Neural progenitor cell (in vitro differentiated cells): Measurements from ENCODE around the gene GPR156. TPM values are rescaled to one million over a fixed set of nuclear protein-coding genes. Genes with fewer than 3 reads are reported as not detected.

Experiments
- DNase-seq: peaks from one replicate; pipeline ENCODE4 v3.0.0-alpha.2; 2016; ENCODE audit warnings: low spot score
- H2AFZ ChIP-seq: fragments of 200-600 bp; sonication (generic); replicated peaks from 2 replicates; pipeline ENCODE4 v1.6.1; 2016; ENCODE audit warnings: antibody characterized with exemption
- H3F3A ChIP-seq: fragments of 200-600 bp; sonication (generic); 2 replicates; pipeline ENCODE4 v1.6.1; 2016; ENCODE audit warnings: antibody characterized with exemption, low read depth
- H3K27ac ChIP-seq: fragments of 200-600 bp; sonication (generic); 2 replicates; pipeline ENCODE4 v1.5.1; 2016; ENCODE audit warnings: mild to moderate bottlenecking
- H3K27me3 ChIP-seq: fragments of 200-600 bp; sonication (generic); 2 replicates; pipeline ENCODE4 v1.6.1; 2016; ENCODE audit warnings: mild to moderate bottlenecking, moderate library complexity
- H3K36me3 ChIP-seq: fragments of 200-600 bp; sonication (generic); 2 replicates; pipeline ENCODE4 v1.5.1; 2016
- H3K4me1 ChIP-seq: fragments of 200-600 bp; sonication (generic); 2 replicates; pipeline ENCODE4 v1.6.1; 2016; ENCODE audit warnings: mixed run types
- H3K4me2 ChIP-seq: fragments of 200-600 bp; sonication (generic); 2 replicates; pipeline ENCODE4 v1.6.1; 2016
- H3K4me3 ChIP-seq: fragments of 200-600 bp; sonication (generic); 2 replicates; pipeline ENCODE4 v1.5.1; 2016
- H3K79me2 ChIP-seq: fragments of 200-600 bp; sonication (generic); 2 replicates; pipeline ENCODE4 v1.6.1; 2016; ENCODE audit warnings: low read depth
- H3K9ac ChIP-seq: fragments of 200-600 bp; sonication (generic); 2 replicates; pipeline ENCODE4 v1.6.1; 2016
- H3K9me3 ChIP-seq: fragments of 200-600 bp; sonication (generic); 2 replicates; pipeline ENCODE4 v1.5.1; 2016; ENCODE audit warnings: low read depth
- H4K20me1 ChIP-seq: fragments of 200-600 bp; sonication (generic); 2 replicates; pipeline ENCODE4 v1.6.1; 2016; ENCODE audit warnings: low read depth
- H3K27ac Mint-ChIP-seq: 3 replicates; pipeline ENCODE4 v1.8.0; 2021; ENCODE audit warnings: mixed read lengths
- H3K27me3 Mint-ChIP-seq: 2 replicates; pipeline ENCODE4 v1.8.0; 2022; ENCODE audit warnings: low read depth, mild to moderate bottlenecking, inconsistent platforms, moderate library complexity, mixed read lengths; ENCODE audit not compliant: insufficient read depth
- H3K36me3 Mint-ChIP-seq: 3 replicates; pipeline ENCODE4 v1.8.0; 2021; ENCODE audit warnings: mixed read lengths
- H3K4me1 Mint-ChIP-seq: 3 replicates; pipeline ENCODE4 v1.8.0; 2021; ENCODE audit warnings: mixed read lengths
- H3K4me3 Mint-ChIP-seq: 3 replicates; pipeline ENCODE4 v1.8.0; 2021; ENCODE audit warnings: mild to moderate bottlenecking, moderate library complexity, mixed read lengths
- H3K9me3 Mint-ChIP-seq: 3 replicates; pipeline ENCODE4 v1.8.0; 2020; ENCODE audit warnings: mixed read lengths
- CTCF ChIP-seq: fragments of 200-600 bp; sonication (generic); IDR thresholded peaks from 2 replicates; pipeline ENCODE4 v1.5.1; 2017; ENCODE audit warnings: antibody characterized with exemption, mild to moderate bottlenecking
- EZH2 ChIP-seq: fragments of 200-600 bp; sonication (generic); IDR thresholded peaks from 2 replicates; pipeline ENCODE4 v1.6.1; 2017; ENCODE audit warnings: antibody characterized with exemption, mild to moderate bottlenecking, moderate library complexity
- EZH2phosphoT487 ChIP-seq: fragments of 200-600 bp; sonication (generic); IDR thresholded peaks from 2 replicates; pipeline ENCODE4 v1.6.1; 2017; ENCODE audit warnings: antibody characterized with exemption
- total RNA-seq: library from RNA; depleted of rRNA; stranded (reverse); fragments of >200 nt; gene quantifications from 2 replicates; pipeline ENCODE4 v1.2.3, GENCODE V29; 2015; ENCODE audit warnings: low replicate concordance

Gene GPR156
- total RNA-seq, 1 donor from 2014 or later = 2.2 TPM

DNA sequence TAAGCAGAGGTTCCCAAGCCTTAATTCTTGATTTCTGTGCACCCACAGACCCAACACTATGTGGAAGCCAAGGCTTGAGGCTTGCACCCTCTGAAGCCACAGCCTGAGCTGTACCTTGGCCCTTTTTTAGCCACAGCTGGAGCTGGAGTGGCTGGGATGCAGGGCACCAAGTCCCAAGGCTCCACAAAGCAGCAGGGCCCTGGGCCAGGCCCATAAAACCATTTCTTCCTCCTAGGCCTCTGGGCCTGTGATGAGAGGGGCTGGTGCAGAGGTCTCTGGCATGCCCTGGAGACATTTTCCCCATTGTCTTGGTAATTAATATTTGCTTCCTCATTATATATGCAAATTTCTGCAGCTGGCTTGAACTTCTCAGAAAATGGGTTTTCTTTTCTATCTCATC is 129.9 kb downstream of the GPR156 start:
- Histone ChIP-seq H3K9ac (no peak overlapping the region), H3K4me1 (no peaks in the 10 kb centered on the region), H3K27me3 (no peaks in the 10 kb centered on the region), H3K36me3 (no peaks in the 10 kb centered on the region), H2AFZ (no peak overlapping the region), H3K27ac (no peak overlapping the region), H3K4me2 (no peak overlapping the region), H3K4me3 (no peak overlapping the region), H3K79me2 (no peaks in the 10 kb centered on the region), H3K9me3 (peaks cover 12% of the 10 kb centered on the region), H3F3A (no peaks in the 10 kb centered on the region), H4K20me1 (no peaks in the 10 kb centered on the region)
- no peak overlapping the region for H3K27ac Mint-ChIP-seq
- H3K27me3 Mint-ChIP-seq = peaks cover 5% of the 10 kb centered on the region
- H3K9me3 Mint-ChIP-seq = peaks cover 20% of the 10 kb centered on the region
- DNase-seq = no peak
- H3K4me3 Mint-ChIP-seq = no peak overlapping the region
- TF ChIP-seq CTCF (no peak), EZH2 (no peak), EZH2phosphoT487 (no peak)
- H3K4me1 Mint-ChIP-seq = no peaks in the 10 kb centered on the region
- no peaks in the 10 kb centered on the region for H3K36me3 Mint-ChIP-seq

- H3K27me3 Mint-ChIP-seq = peaks cover 1% of the 10 kb centered on the region
- Histone ChIP-seq H3K9me3 (peaks cover 12% of the 10 kb centered on the region), H3K79me2 (no peaks in the 10 kb centered on the region), H3F3A (no peaks in the 10 kb centered on the region), H2AFZ (no peak overlapping the region), H3K9ac (no peak overlapping the region), H3K36me3 (no peaks in the 10 kb centered on the region), H3K27me3 (no peaks in the 10 kb centered on the region), H3K4me2 (no peak overlapping the region), H4K20me1 (no peaks in the 10 kb centered on the region), H3K4me3 (no peak overlapping the region), H3K4me1 (no peaks in the 10 kb centered on the region), H3K27ac (no peak overlapping the region)
- H3K4me1 Mint-ChIP-seq = no peaks in the 10 kb centered on the region
- no peak for TF ChIP-seq EZH2phosphoT487
- no peak for TF ChIP-seq EZH2
- H3K4me3 Mint-ChIP-seq = no peak overlapping the region
- no peaks in the 10 kb centered on the region for H3K36me3 Mint-ChIP-seq
- H3K27ac Mint-ChIP-seq = peak overlapping the region; percentile 46
- no peak for DNase-seq
- peaks cover 20% of the 10 kb centered on the region for H3K9me3 Mint-ChIP-seq
Measured at GRCh38 chr3:120153294-120153693, 131.7 kb downstream of the GPR156 start.

GRCh38 chr3:120151791-120152190 is 133.2 kb downstream of the GPR156 start:
- Histone ChIP-seq H3K27ac (no peak overlapping the region), H3F3A (no peaks in the 10 kb centered on the region), H3K4me1 (no peaks in the 10 kb centered on the region), H3K9me3 (peaks cover 12% of the 10 kb centered on the region), H3K79me2 (no peaks in the 10 kb centered on the region), H3K4me3 (no peak overlapping the region), H3K27me3 (no peaks in the 10 kb centered on the region), H3K9ac (no peak overlapping the region), H3K4me2 (no peak overlapping the region), H3K36me3 (no peaks in the 10 kb centered on the region), H4K20me1 (no peaks in the 10 kb centered on the region), H2AFZ (no peak overlapping the region)
- no peaks in the 10 kb centered on the region for H3K27me3 Mint-ChIP-seq
- no peaks in the 10 kb centered on the region for H3K36me3 Mint-ChIP-seq
- peaks cover 18% of the 10 kb centered on the region for H3K9me3 Mint-ChIP-seq
- no peak for DNase-seq
- H3K4me3 Mint-ChIP-seq = no peak overlapping the region
- TF ChIP-seq CTCF = no peak
- TF ChIP-seq EZH2phosphoT487 = no peak
- no peak for TF ChIP-seq EZH2
- no peaks in the 10 kb centered on the region for H3K4me1 Mint-ChIP-seq
- H3K27ac Mint-ChIP-seq = no peak overlapping the region

GRCh38 chr3:120148187-120148949 is 136.7 kb downstream of the GPR156 start:
- H3K79me2 ChIP-seq = no peaks in the 10 kb centered on the region
- no peaks in the 10 kb centered on the region for H3K27me3 ChIP-seq
- Mint-ChIP-seq H3K4me3 (no peak overlapping the region), H3K27ac (no peak overlapping the region), H3K27me3 (no peaks in the 10 kb centered on the region), H3K36me3 (no peaks in the 10 kb centered on the region), H3K4me1 (peaks cover 2% of the 10 kb centered on the region), H3K9me3 (peaks cover 2% of the 10 kb centered on the region)
- H3K4me3 ChIP-seq = no peak overlapping the region
- no peak overlapping the region for H3K27ac ChIP-seq
- DNase-seq = no peak
- H4K20me1 ChIP-seq = no peaks in the 10 kb centered on the region
- no peaks in the 10 kb centered on the region for H3K9me3 ChIP-seq
- no peaks in the 10 kb centered on the region for H3K36me3 ChIP-seq
- H3K9ac ChIP-seq = no peak overlapping the region
- no peaks in the 10 kb centered on the region for H3K4me1 ChIP-seq
- H2AFZ ChIP-seq = no peak overlapping the region
- TF ChIP-seq CTCF (no peak), EZH2phosphoT487 (no peak), EZH2 (no peak)
- H3K4me2 ChIP-seq = no peak overlapping the region
- H3F3A ChIP-seq = no peaks in the 10 kb centered on the region
